Measurements from ENCODE around the gene ACOT7.

- TF ChIP-seq, protein P1, sequence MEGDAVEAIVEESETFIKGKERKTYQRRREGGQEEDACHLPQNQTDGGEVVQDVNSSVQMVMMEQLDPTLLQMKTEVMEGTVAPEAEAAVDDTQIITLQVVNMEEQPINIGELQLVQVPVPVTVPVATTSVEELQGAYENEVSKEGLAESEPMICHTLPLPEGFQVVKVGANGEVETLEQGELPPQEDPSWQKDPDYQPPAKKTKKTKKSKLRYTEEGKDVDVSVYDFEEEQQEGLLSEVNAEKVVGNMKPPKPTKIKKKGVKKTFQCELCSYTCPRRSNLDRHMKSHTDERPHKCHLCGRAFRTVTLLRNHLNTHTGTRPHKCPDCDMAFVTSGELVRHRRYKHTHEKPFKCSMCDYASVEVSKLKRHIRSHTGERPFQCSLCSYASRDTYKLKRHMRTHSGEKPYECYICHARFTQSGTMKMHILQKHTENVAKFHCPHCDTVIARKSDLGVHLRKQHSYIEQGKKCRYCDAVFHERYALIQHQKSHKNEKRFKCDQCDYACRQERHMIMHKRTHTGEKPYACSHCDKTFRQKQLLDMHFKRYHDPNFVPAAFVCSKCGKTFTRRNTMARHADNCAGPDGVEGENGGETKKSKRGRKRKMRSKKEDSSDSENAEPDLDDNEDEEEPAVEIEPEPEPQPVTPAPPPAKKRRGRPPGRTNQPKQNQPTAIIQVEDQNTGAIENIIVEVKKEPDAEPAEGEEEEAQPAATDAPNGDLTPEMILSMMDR (IDR thresholded peaks at IDR 0.05) = no peak
- TF ChIP-seq POLR2A (IDR thresholded peaks at IDR 0.05) (no peak), EP300 (IDR thresholded peaks at IDR 0.05; ENCODE audit: low read depth) (no peak), POLR2AphosphoS5 (IDR thresholded peaks at IDR 0.05) (no peak)
These were observed 143.6 kb downstream of the ACOT7 start for GRCh38 chr1:6249739-6250689.

Measured in transverse colon (tissue), 4 donors.